Panc1 (cell line): ENCODE measurements around the gene TACO1. TPM values are rescaled to one million over a fixed set of nuclear protein-coding genes. Genes with fewer than 3 reads are reported as not detected.

ENCODE experiments used
- ATAC-seq: fragments of 200-7000 bp; cut with Tn5 transposase; 2 replicates; pipeline ENCODE4 v1.9.1; 2020; ENCODE audit warnings: mild to moderate bottlenecking, moderate library complexity
- BruUV-seq: library from RNA; stranded (reverse); fragments of 400-500 nt; replicated peaks from 2 replicates; lab custom pipeline; 2021; lab: Mats Ljungman, UMichigan
- CTCF ChIA-PET: fragments of 300-600 bp; sonication (Branson Sonifier 250); formaldehyde crosslinking; loops from one replicate; lab custom pipeline; 2022; ENCODE audit warnings: antibody characterized with exemption; lab: Charles Lee
- POLR2A ChIA-PET: fragments of 300-600 bp; sonication (Branson Sonifier 250); formaldehyde crosslinking; loops from one replicate; lab custom pipeline; 2022; ENCODE audit warnings: antibody characterized with exemption; lab: Charles Lee
- DNase-seq: peaks from one replicate; pipeline ENCODE4 v3.0.0-alpha.2; 2010; ENCODE audit warnings: low read depth, low spot score
- H3K27ac ChIP-seq: 2 replicates; pipeline ENCODE4 v1.5.1; 2011; ENCODE audit warnings: mild to moderate bottlenecking, low read length, inconsistent platforms
- H3K27me3 ChIP-seq: fragments of 200-500 bp; sonication (Bioruptor generic); 2 replicates; pipeline ENCODE4 v1.6.0; 2014; ENCODE audit warnings: low read length, inconsistent platforms; ENCODE audit not compliant: control insufficient read depth, insufficient read depth
- H3K36me3 ChIP-seq: fragments of 200-500 bp; sonication (Bioruptor generic); 2 replicates; pipeline ENCODE4 v1.5.1; 2014; ENCODE audit warnings: inconsistent platforms, mild to moderate bottlenecking, low read length, moderate library complexity; ENCODE audit not compliant: control insufficient read depth, insufficient read depth
- H3K4me1 ChIP-seq: 2 replicates; pipeline ENCODE4 v1.5.1; 2011; ENCODE audit warnings: inconsistent platforms, mild to moderate bottlenecking, low read length, moderate library complexity; ENCODE audit not compliant: control insufficient read depth, insufficient read depth
- H3K4me3 ChIP-seq, 2 experiments: 2 replicates each; pipeline ENCODE4 v1.5.1; 2011 to 2012; ENCODE audit warnings: low read depth in 2 of 2, low read length in 2 of 2, mild to moderate bottlenecking in 2 of 2, inconsistent platforms in 1 of 2, moderate library complexity in 1 of 2
- H3K9me3 ChIP-seq: fragments of 200-500 bp; sonication (Bioruptor generic); 2 replicates; pipeline ENCODE4 v1.5.1; 2014; ENCODE audit warnings: low read depth, mild to moderate bottlenecking, inconsistent platforms, low read length, moderate library complexity; ENCODE audit not compliant: control insufficient read depth, insufficient read depth
- POLR2AphosphoS5 ChIP-seq: IDR thresholded peaks from 2 replicates; pipeline ENCODE4 v1.6.1; 2012; ENCODE audit warnings: mild to moderate bottlenecking, low read depth, low read length, moderate library complexity
- SIN3A ChIP-seq: IDR thresholded peaks from 2 replicates; pipeline ENCODE4 v1.6.1; 2012; ENCODE audit warnings: low read depth, mild to moderate bottlenecking, low read length, moderate library complexity, borderline replicate concordance; ENCODE audit not compliant: insufficient read depth
- TCF7L2 ChIP-seq: IDR thresholded peaks from 2 replicates; pipeline ENCODE4 v1.6.1; 2011; ENCODE audit warnings: mild to moderate bottlenecking, low read depth, low read length, inconsistent platforms
- in situ Hi-C: cut with HindIII; loops from 2 replicates; pipeline ENCODE4 v1.10.0; 2016; ENCODE audit warnings: low sequenced_read_pairs, low pct_unique_long_range_greater_than_20kb
- intact Hi-C: fragments of 100-400 bp; cut with micrococcal nuclease; formaldehyde crosslinking; loops from one replicate; pipeline ENCODE4 v1.10.0; 2022; ENCODE audit not compliant: unreplicated experiment
- total RNA-seq: library from RNA; stranded (reverse); gene quantifications from one replicate; pipeline ENCODE4 v1.2.1, GENCODE V29; 2021; ENCODE audit not compliant: unreplicated experiment
- TF ChIP-seq, protein P1 (sequence below): fragments of 450-650 bp; IDR thresholded peaks from 2 replicates; pipeline ENCODE4 v1.5.1; 2017; ENCODE audit warnings: mild to moderate bottlenecking
- TF ChIP-seq, protein P2 (sequence below), 2 experiments: IDR thresholded peaks; 2 replicates each; pipeline ENCODE4 v1.6.1; 2011 to 2012; ENCODE audit warnings: low read depth in 2 of 2, control low read depth in 1 of 2, low read length in 1 of 2, mild to moderate bottlenecking in 1 of 2, moderate library complexity in 1 of 2; ENCODE audit not compliant: insufficient read depth in 1 of 2

TACO1 gene
- total RNA-seq, 1 experiment from 2014 or later, result 17.9 TPM

DNA sequence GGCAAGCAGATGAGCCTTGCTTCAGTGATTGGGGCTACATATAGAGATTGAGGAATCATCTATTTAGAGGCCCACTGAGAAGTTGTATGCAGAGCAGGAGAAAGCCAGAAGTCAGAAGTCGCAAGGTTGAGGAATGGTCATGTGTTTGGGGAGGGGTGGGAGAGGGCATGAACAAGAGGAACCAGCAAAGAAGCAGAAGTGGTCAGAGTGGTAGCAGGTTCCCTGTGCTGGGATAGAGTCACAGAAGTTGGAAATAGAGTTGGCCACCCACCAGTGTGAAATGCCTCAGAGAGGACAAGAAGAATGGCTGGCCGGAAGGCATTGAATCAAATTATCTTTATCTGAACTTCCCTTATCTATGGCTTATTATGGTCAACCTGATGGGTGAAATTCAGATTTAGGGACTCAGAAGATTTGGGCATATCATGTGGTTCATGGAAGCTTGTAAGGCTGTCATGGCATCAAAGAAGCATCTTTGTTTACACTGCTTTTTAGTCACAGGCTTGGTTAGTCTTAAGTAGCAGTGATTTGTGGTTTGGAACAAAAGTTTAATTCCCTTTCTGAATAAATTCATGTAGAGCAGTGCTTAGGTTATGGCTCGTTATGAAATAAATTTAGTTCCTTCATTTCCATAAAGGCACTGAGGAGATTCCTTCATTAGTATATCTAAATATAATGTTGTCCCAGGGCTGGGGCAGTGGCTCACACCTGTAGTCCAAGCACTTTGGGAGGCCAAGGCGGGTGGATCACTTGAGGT lies 41.2 kb downstream of the TACO1 start:
- ATAC-seq, result no peak
- no peak for TF ChIP-seq SIN3A
- TF ChIP-seq POLR2AphosphoS5, result no peak
- TF ChIP-seq, protein P1, sequence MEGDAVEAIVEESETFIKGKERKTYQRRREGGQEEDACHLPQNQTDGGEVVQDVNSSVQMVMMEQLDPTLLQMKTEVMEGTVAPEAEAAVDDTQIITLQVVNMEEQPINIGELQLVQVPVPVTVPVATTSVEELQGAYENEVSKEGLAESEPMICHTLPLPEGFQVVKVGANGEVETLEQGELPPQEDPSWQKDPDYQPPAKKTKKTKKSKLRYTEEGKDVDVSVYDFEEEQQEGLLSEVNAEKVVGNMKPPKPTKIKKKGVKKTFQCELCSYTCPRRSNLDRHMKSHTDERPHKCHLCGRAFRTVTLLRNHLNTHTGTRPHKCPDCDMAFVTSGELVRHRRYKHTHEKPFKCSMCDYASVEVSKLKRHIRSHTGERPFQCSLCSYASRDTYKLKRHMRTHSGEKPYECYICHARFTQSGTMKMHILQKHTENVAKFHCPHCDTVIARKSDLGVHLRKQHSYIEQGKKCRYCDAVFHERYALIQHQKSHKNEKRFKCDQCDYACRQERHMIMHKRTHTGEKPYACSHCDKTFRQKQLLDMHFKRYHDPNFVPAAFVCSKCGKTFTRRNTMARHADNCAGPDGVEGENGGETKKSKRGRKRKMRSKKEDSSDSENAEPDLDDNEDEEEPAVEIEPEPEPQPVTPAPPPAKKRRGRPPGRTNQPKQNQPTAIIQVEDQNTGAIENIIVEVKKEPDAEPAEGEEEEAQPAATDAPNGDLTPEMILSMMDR, result no peak
- TF ChIP-seq TCF7L2, result no peak
- TF ChIP-seq, protein P2, sequence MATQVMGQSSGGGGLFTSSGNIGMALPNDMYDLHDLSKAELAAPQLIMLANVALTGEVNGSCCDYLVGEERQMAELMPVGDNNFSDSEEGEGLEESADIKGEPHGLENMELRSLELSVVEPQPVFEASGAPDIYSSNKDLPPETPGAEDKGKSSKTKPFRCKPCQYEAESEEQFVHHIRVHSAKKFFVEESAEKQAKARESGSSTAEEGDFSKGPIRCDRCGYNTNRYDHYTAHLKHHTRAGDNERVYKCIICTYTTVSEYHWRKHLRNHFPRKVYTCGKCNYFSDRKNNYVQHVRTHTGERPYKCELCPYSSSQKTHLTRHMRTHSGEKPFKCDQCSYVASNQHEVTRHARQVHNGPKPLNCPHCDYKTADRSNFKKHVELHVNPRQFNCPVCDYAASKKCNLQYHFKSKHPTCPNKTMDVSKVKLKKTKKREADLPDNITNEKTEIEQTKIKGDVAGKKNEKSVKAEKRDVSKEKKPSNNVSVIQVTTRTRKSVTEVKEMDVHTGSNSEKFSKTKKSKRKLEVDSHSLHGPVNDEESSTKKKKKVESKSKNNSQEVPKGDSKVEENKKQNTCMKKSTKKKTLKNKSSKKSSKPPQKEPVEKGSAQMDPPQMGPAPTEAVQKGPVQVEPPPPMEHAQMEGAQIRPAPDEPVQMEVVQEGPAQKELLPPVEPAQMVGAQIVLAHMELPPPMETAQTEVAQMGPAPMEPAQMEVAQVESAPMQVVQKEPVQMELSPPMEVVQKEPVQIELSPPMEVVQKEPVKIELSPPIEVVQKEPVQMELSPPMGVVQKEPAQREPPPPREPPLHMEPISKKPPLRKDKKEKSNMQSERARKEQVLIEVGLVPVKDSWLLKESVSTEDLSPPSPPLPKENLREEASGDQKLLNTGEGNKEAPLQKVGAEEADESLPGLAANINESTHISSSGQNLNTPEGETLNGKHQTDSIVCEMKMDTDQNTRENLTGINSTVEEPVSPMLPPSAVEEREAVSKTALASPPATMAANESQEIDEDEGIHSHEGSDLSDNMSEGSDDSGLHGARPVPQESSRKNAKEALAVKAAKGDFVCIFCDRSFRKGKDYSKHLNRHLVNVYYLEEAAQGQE (IDR thresholded peaks at IDR 0.05; ENCODE audit: insufficient read depth in 1 of 2, low read depth in 2 of 2, low read length in 1 of 2), result no peak
- ChIA-PET CTCF (interaction anchor here (0.6 kb wide), 1 partner anchor 20 kb away, joined by 4 read pairs; no protein-coding TSS in a partner anchor), POLR2A (no interaction called here)
- intact Hi-C loops, result no loop called here
- no peaks in the 10 kb centered on the region for H3K4me1 ChIP-seq
- BruUV-seq, result no TSS peak
- H3K9me3 ChIP-seq, result no peaks in the 10 kb centered on the region
- no peaks in the 10 kb centered on the region for H3K36me3 ChIP-seq
- no peak overlapping the region for H3K4me3 ChIP-seq
- DNase-seq, result no peak
- H3K27ac ChIP-seq, result no peak overlapping the region
- no peaks in the 10 kb centered on the region for H3K27me3 ChIP-seq
- in situ Hi-C loops, result no loop called here

DNA sequence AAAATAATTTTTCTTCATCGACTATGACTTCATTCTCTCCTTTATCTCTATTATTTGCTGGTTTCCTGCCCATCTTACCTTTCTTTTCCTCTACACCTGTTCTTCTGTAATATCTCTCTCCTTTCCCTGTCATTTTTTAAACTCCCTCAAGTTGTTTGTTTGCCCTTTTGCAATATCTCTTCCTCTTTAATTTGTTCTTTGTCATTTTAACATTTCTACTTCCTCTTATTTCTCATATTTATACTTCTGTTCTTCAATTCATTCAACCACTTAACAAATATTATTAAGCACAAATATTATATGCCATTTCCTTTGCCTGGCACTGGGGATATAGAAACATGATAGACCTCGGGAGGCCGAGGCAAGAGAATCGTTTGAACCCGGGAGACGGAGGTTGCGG lies 44.2 kb downstream of the TACO1 start:
- intact Hi-C loops (no loop called here), in situ Hi-C loops (no loop called here)
- Histone ChIP-seq H3K9me3 (no peaks in the 10 kb centered on the region), H3K4me3 (no peak overlapping the region), H3K4me1 (no peaks in the 10 kb centered on the region), H3K27me3 (no peaks in the 10 kb centered on the region), H3K27ac (no peak overlapping the region), H3K36me3 (no peaks in the 10 kb centered on the region)
- ChIA-PET POLR2A (no interaction called here), CTCF (no interaction called here)
- DNase-seq (no peak), ATAC-seq (no peak)
- TF ChIP-seq, protein P2 (IDR thresholded peaks at IDR 0.05; ENCODE audit: insufficient read depth in 1 of 2, low read depth in 2 of 2, low read length in 1 of 2), result no peak
- TF ChIP-seq SIN3A (no peak), POLR2AphosphoS5 (no peak), TCF7L2 (no peak)
- TF ChIP-seq, protein P1, result no peak
- BruUV-seq, result no TSS peak
